Left colon (tissue), 2 donors: Measurements from ENCODE around the gene GNAZ. TPM values are rescaled to one million over a fixed set of nuclear protein-coding genes. Genes with fewer than 3 reads are reported as not detected.
A peak's percentile ranks its signal among the peaks of the same experiment; 100 is the strongest.

Source experiments
- ATAC-seq: fragments of 200-7000 bp; cut with Tn5 transposase; one replicate; pipeline ENCODE4 v1.9.1; 2020; ENCODE audit warnings: mild to moderate bottlenecking, moderate library complexity
- DNase-seq, 2 donors: peaks; one replicate each; pipeline ENCODE4 v3.0.0-alpha.2; 2020
- intact Hi-C, 2 donors: fragments of 100-400 bp; cut with DNase I in 1 of 2; cut with micrococcal nuclease in 1 of 2; formaldehyde crosslinking; loops; one replicate each; pipeline versions ENCODE4 v1.11.2 to v1.14.0; 2022; cut with DNase I, micrococcal nuclease
- total RNA-seq, 2 donors: library from RNA; stranded (reverse); fragmentation: NEBNext Ultra II Directional; extraction: Animal tissue kit (Norgen Biotek cat#: 25700); gene quantifications; one replicate each; pipeline ENCODE4 v1.2.1, GENCODE V29; 2021
- donor health status: DM: no; HTN: no; CAD: no.
- donor health status: DM: yes; HTN: yes; CAD: no.

Gene GNAZ
- total RNA-seq, 2 donors from 2014 or later: 1.0 to 2.9 TPM

GRCh38 chr22:23121424-23121823 lies 51.1 kb downstream of the GNAZ start:
- no peak for ATAC-seq
- intact Hi-C loops: no loop called here

GRCh38 chr22:23122216-23122957 lies 52.1 kb downstream of the GNAZ start:
- intact Hi-C loops: no loop called here
- ATAC-seq: no peak
- no peak for DNase-seq

More at GRCh38 chr22:23121424-23121823, 51.1 kb downstream of the GNAZ start:
- DNase-seq: no peak

- intact Hi-C loops: no loop called here
- DNase-seq (no peak), ATAC-seq (no peak)
Measured at GRCh38 chr22:23122992-23123803, 52.9 kb downstream of the GNAZ start.

- DNase-seq (no peak), ATAC-seq (no peak)
- intact Hi-C loops: no loop called here
Measured at GRCh38 chr22:23123804-23124254, 53.5 kb downstream of the GNAZ start.

GRCh38 chr22:23124611-23125511 lies 54.5 kb downstream of the GNAZ start:
- DNase-seq: no peak
- intact Hi-C loops: loop anchor here in 1 of 2 donors (5.0 kb wide), 1 partner anchor 168 kb away; no protein-coding TSS in a partner anchor
- ATAC-seq: no peak

- intact Hi-C loops: loop anchor here in 1 of 2 donors (5.0 kb wide), 1 partner anchor 168 kb away; no protein-coding TSS in a partner anchor
Measured at GRCh38 chr22:23125512-23126103, 55.3 kb downstream of the GNAZ start.

GRCh38 chr22:23126165-23127054 lies 56.1 kb downstream of the GNAZ start:
- DNase-seq: no peak
- ATAC-seq: no peak
- intact Hi-C loops: loop anchor here in 1 of 2 donors (5.0 kb wide), 1 partner anchor 169 kb away; no protein-coding TSS in a partner anchor

More at GRCh38 chr22:23125512-23126103, 55.3 kb downstream of the GNAZ start:
- DNase-seq: no peak
- ATAC-seq: no peak

GRCh38 chr22:23127055-23127756 lies 56.9 kb downstream of the GNAZ start:
- no peak for ATAC-seq

GRCh38 chr22:23127788-23128187 lies 57.5 kb downstream of the GNAZ start:
- intact Hi-C loops: loop anchor here (2.0 to 5.0 kb wide), 2 partner anchors 169 to 170 kb away; no protein-coding TSS in a partner anchor
- DNase-seq: no peak
- ATAC-seq: no peak

More at GRCh38 chr22:23127055-23127756, 56.9 kb downstream of the GNAZ start:
- DNase-seq: no peak
- intact Hi-C loops: loop anchor here in 1 of 2 donors (5.0 kb wide), 1 partner anchor 170 kb away; no protein-coding TSS in a partner anchor

GRCh38 chr22:23128269-23129108 lies 58.2 kb downstream of the GNAZ start:
- ATAC-seq (peak; percentile 90), DNase-seq (peak; percentile 54 to 79)
- intact Hi-C loops: loop anchor here (2.0 to 5.0 kb wide), 2 partner anchors 170 to 171 kb away; no protein-coding TSS in a partner anchor

GRCh38 chr22:23129149-23129548 lies 58.8 kb downstream of the GNAZ start:
- ATAC-seq (no peak), DNase-seq (no peak)
- intact Hi-C loops: loop anchor here (2.0 to 5.0 kb wide), 2 partner anchors 170 to 172 kb away; no protein-coding TSS in a partner anchor

GRCh38 chr22:23130697-23131096 lies 60.4 kb downstream of the GNAZ start:
- DNase-seq (no peak), ATAC-seq (no peak)
- intact Hi-C loops: no loop called here

- intact Hi-C loops: no loop called here
- ATAC-seq: no peak
- no peak for DNase-seq
Measured at GRCh38 chr22:23131931-23132330, 61.6 kb downstream of the GNAZ start.

GRCh38 chr22:23132376-23133091 lies 62.2 kb downstream of the GNAZ start:
- ATAC-seq: no peak
- intact Hi-C loops: no loop called here

GRCh38 chr22:23133922-23134321 lies 63.6 kb downstream of the GNAZ start:
- ATAC-seq (no peak), DNase-seq (no peak)
- intact Hi-C loops: no loop called here

More at GRCh38 chr22:23132376-23133091, 62.2 kb downstream of the GNAZ start:
- no peak for DNase-seq
